ENCODE measurements around the gene MORN4. TPM values are rescaled to one million over a fixed set of nuclear protein-coding genes. Genes with fewer than 3 reads are reported as not detected.

Gene MORN4
- total and polyA plus RNA-seq, 4 donors = 1.4 to 8.8 (median 5.6) TPM

DNA sequence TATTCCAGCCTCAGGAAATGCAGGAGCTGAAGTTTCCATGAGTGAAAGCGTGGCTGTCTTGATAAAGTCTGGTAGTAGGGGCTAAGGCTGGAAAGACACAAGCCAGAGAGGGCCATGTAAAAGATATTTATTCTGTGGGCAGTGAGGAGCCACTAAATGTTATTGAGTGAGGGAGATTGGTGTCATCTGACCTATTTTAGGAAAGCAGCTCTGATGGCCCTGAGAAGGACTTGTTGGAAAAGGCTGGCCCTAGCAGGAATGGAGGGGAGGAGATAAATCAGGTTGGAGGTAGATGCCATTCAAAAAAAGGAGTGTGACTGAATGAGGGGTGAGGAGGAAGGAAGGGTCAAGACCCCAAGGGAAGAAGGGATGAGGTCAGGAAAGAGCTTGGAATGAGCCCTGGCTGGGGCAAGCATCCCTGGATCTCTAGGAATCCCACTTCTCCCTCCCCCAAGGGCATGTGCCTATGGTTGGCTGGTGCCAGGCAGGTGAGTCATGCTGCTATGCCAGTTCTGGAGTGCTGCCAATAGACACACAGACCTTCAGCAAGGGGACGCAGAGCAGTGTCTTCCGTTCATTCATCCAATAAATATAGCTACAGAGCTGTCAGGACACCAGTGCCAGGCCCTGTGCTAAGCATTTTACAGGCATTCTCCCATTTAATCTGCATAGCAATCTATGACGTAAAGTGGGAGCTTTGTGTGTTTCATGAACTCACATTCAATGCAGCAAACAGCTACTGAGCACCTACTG lies 58.8 kb downstream of the MORN4 start:
- DNase-seq = peak; percentile 70 to 89
- Histone ChIP-seq H3K4me1 (ENCODE audit: control insufficient read depth in 1 of 2, insufficient read depth in 2 of 2, low read length in 2 of 2) (no peaks in the 10 kb centered on the region), H3K4me3 (ENCODE audit: low read length in 2 of 2) (no peak overlapping the region), H3K27ac (ENCODE audit: low read depth in 1 of 2, low read length in 2 of 2) (peak overlapping the region in 1 of 2 donors; percentile 75), H3K9me3 (ENCODE audit: control insufficient read depth, low read length) (no peaks in the 10 kb centered on the region), H3K27me3 (ENCODE audit: control insufficient read depth in 1 of 2, insufficient read depth in 2 of 2, low read length in 1 of 2) (no peaks in the 10 kb centered on the region), H3K36me3 (ENCODE audit: control insufficient read depth in 1 of 2, insufficient read depth in 2 of 2, low read length in 1 of 2) (peaks cover 2 to 6% of the 10 kb centered on the region in 2 donors)
- WGBS, 2 donors = 28 to 29% methylated on average over 4 of the region's 4 CpGs
- peak; percentile 23 for ATAC-seq (ENCODE audit: low FRiP score)
- intact Hi-C loops (cut with DNase I) = loop anchor here in 1 of 2 donors (1.0 kb wide), 1 partner anchor 22 kb away; no protein-coding TSS in a partner anchor

GRCh38 chr10:97573672-97574071 lies 59.6 kb downstream of the MORN4 start:
- intact Hi-C loops (cut with DNase I) = loop anchor here (1.0 to 2.0 kb wide), 2 partner anchors 23 to 37 kb away; no protein-coding TSS in a partner anchor
- WGBS, 2 donors = 75 to 76% methylated on average over 2 of the region's 2 CpGs
- Histone ChIP-seq H3K36me3 (ENCODE audit: control insufficient read depth in 1 of 2, insufficient read depth in 2 of 2, low read length in 1 of 2) (peaks cover 2 to 6% of the 10 kb centered on the region in 2 donors), H3K9me3 (ENCODE audit: control insufficient read depth, low read length) (no peaks in the 10 kb centered on the region), H3K27me3 (ENCODE audit: control insufficient read depth in 1 of 2, insufficient read depth in 2 of 2, low read length in 1 of 2) (no peaks in the 10 kb centered on the region), H3K27ac (ENCODE audit: low read depth in 1 of 2, low read length in 2 of 2) (no peak overlapping the region), H3K4me3 (ENCODE audit: low read length in 2 of 2) (no peak overlapping the region), H3K4me1 (ENCODE audit: control insufficient read depth in 1 of 2, insufficient read depth in 2 of 2, low read length in 2 of 2) (no peaks in the 10 kb centered on the region)
- ATAC-seq (ENCODE audit: low FRiP score) = no peak
- DNase-seq = peak in 1 of 2 donors; percentile 21

- 96 to 97% methylated on average over 2 of the region's 2 CpGs for WGBS, 2 donors
- intact Hi-C loops (cut with DNase I) = loop anchor here in 1 of 2 donors (2.0 kb wide), 1 partner anchor 38 kb away; no protein-coding TSS in a partner anchor
- Histone ChIP-seq H3K27me3 (ENCODE audit: control insufficient read depth in 1 of 2, insufficient read depth in 2 of 2, low read length in 1 of 2) (no peaks in the 10 kb centered on the region), H3K36me3 (ENCODE audit: control insufficient read depth in 1 of 2, insufficient read depth in 2 of 2, low read length in 1 of 2) (peaks cover 2 to 6% of the 10 kb centered on the region in 2 donors), H3K27ac (ENCODE audit: low read depth in 1 of 2, low read length in 2 of 2) (no peak overlapping the region), H3K9me3 (ENCODE audit: control insufficient read depth, low read length) (no peaks in the 10 kb centered on the region), H3K4me3 (ENCODE audit: low read length in 2 of 2) (no peak overlapping the region), H3K4me1 (ENCODE audit: control insufficient read depth in 1 of 2, insufficient read depth in 2 of 2, low read length in 2 of 2) (no peaks in the 10 kb centered on the region)
- DNase-seq = peak in 1 of 2 donors; percentile 31
- ATAC-seq (ENCODE audit: low FRiP score) = no peak
Measured at GRCh38 chr10:97573021-97573420, 60.3 kb downstream of the MORN4 start.

DNA sequence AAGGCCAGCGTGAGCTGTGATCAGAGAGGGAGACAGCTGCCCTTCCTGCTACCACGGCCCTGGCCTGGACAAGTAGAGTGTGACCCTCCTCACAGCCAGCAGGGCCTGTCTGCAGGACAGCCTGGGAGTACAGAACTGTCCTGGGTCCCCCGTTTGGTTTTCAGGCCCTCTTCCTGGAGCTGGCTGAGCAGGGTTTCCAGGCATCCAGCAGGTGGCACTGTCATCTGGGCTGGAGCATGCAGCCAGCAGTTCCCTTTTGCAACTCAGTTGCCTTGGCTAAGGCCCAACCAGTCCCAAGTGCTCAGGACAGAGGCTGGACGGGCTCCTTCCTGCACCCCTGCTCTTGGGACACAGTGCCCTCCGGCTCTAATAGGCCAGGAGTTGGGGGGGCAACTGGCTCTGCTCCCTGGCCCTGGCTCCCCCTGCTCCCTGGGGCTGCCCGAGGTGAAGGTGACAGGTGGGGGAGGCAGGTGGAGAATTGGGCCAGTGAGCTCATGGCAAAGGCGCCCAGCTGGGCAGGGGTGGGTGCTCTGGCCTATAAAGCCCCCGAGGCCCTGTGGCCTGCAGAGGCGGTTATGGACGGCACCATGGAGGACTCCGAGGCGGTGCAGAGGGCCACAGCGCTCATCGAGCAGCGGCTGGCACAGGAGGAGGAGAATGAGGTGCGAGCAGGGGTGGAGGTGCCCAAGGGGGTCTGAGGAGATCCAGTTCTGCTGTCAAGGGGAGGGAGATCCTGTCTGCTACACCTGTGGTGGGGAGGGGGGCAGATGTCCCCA lies 60.9 kb downstream of the MORN4 start, which contains the start of gene ANKRD2:
ANKRD2 (plus strand) TSS at position 566 of the 776 bp plus-strand sequence; CDS start at position 576, 10 bp downstream.
- H3K9me3 ChIP-seq (ENCODE audit: control insufficient read depth, low read length) = no peaks in the 10 kb centered on the region
- no peaks in the 10 kb centered on the region for H3K27me3 ChIP-seq (ENCODE audit: control insufficient read depth in 1 of 2, insufficient read depth in 2 of 2, low read length in 1 of 2)
- H3K4me3 ChIP-seq (ENCODE audit: low read length in 2 of 2) = no peak within 1 kb of the TSS
- peaks cover 2 to 6% of the 10 kb centered on the region in 2 donors for H3K36me3 ChIP-seq (ENCODE audit: control insufficient read depth in 1 of 2, insufficient read depth in 2 of 2, low read length in 1 of 2)
- DNase-seq (peak; percentile 90 to 93), ATAC-seq (ENCODE audit: low FRiP score) (peak; percentile 87)
- 68 to 70% methylated on average over 16 of the region's 16 CpGs for WGBS, 2 donors
- no peak within 1 kb of the TSS for H3K27ac ChIP-seq (ENCODE audit: low read depth in 1 of 2, low read length in 2 of 2)
- intact Hi-C loops (cut with DNase I) = loop anchor here (1.0 to 2.0 kb wide), 2 partner anchors 38 to 39 kb away; no protein-coding TSS in a partner anchor
- no peaks in the 10 kb centered on the region for H3K4me1 ChIP-seq (ENCODE audit: control insufficient read depth in 1 of 2, insufficient read depth in 2 of 2, low read length in 2 of 2)

GRCh38 chr10:97571622-97572021 lies 61.7 kb downstream of the MORN4 start:
- intact Hi-C loops (cut with DNase I) = loop anchor here (1.0 to 2.0 kb wide), 2 partner anchors 39 to 40 kb away; no protein-coding TSS in a partner anchor
- Histone ChIP-seq H3K4me1 (ENCODE audit: control insufficient read depth in 1 of 2, insufficient read depth in 2 of 2, low read length in 2 of 2) (no peaks in the 10 kb centered on the region), H3K27ac (ENCODE audit: low read depth in 1 of 2, low read length in 2 of 2) (no peak overlapping the region), H3K9me3 (ENCODE audit: control insufficient read depth, low read length) (no peaks in the 10 kb centered on the region), H3K36me3 (ENCODE audit: control insufficient read depth in 1 of 2, insufficient read depth in 2 of 2, low read length in 1 of 2) (peaks cover 2 to 6% of the 10 kb centered on the region in 2 donors), H3K4me3 (ENCODE audit: low read length in 2 of 2) (no peak overlapping the region), H3K27me3 (ENCODE audit: control insufficient read depth in 1 of 2, insufficient read depth in 2 of 2, low read length in 1 of 2) (no peaks in the 10 kb centered on the region)
- DNase-seq (peak in 1 of 2 donors; percentile 41), ATAC-seq (ENCODE audit: low FRiP score) (no peak)
- 79 to 90% methylated on average over 3 of the region's 3 CpGs for WGBS, 2 donors

GRCh38 chr10:97570789-97571471 lies 62.4 kb downstream of the MORN4 start:
- Histone ChIP-seq H3K4me1 (ENCODE audit: control insufficient read depth in 1 of 2, insufficient read depth in 2 of 2, low read length in 2 of 2) (no peaks in the 10 kb centered on the region), H3K4me3 (ENCODE audit: low read length in 2 of 2) (no peak overlapping the region), H3K36me3 (ENCODE audit: control insufficient read depth in 1 of 2, insufficient read depth in 2 of 2, low read length in 1 of 2) (peaks cover 2 to 6% of the 10 kb centered on the region in 2 donors), H3K27ac (ENCODE audit: low read depth in 1 of 2, low read length in 2 of 2) (no peak overlapping the region), H3K27me3 (ENCODE audit: control insufficient read depth in 1 of 2, insufficient read depth in 2 of 2, low read length in 1 of 2) (no peaks in the 10 kb centered on the region), H3K9me3 (ENCODE audit: control insufficient read depth, low read length) (no peaks in the 10 kb centered on the region)
- intact Hi-C loops (cut with DNase I) = no loop called here
- ATAC-seq (ENCODE audit: low FRiP score) (peak; percentile 19), DNase-seq (peak in 1 of 2 donors; percentile 72)
- WGBS, 2 donors = 66 to 68% methylated on average over 5 of the region's 5 CpGs

- no peak for ATAC-seq (ENCODE audit: low FRiP score)
- Histone ChIP-seq H3K9me3 (ENCODE audit: control insufficient read depth, low read length) (no peaks in the 10 kb centered on the region), H3K4me3 (ENCODE audit: low read length in 2 of 2) (no peak overlapping the region), H3K36me3 (ENCODE audit: control insufficient read depth in 1 of 2, insufficient read depth in 2 of 2, low read length in 1 of 2) (peaks cover 2 to 6% of the 10 kb centered on the region in 2 donors), H3K27ac (ENCODE audit: low read depth in 1 of 2, low read length in 2 of 2) (no peak overlapping the region), H3K27me3 (ENCODE audit: control insufficient read depth in 1 of 2, insufficient read depth in 2 of 2, low read length in 1 of 2) (no peaks in the 10 kb centered on the region), H3K4me1 (ENCODE audit: control insufficient read depth in 1 of 2, insufficient read depth in 2 of 2, low read length in 2 of 2) (no peaks in the 10 kb centered on the region)
- peak in 1 of 2 donors; percentile 65 for DNase-seq
- WGBS, 2 donors = 87 to 92% methylated on average over 33 of the region's 33 CpGs
- intact Hi-C loops (cut with DNase I) = no loop called here
Measured at GRCh38 chr10:97570146-97570788, 63.0 kb downstream of the MORN4 start.

- Histone ChIP-seq H3K36me3 (ENCODE audit: control insufficient read depth in 1 of 2, insufficient read depth in 2 of 2, low read length in 1 of 2) (peaks cover 2 to 6% of the 10 kb centered on the region in 2 donors), H3K4me3 (ENCODE audit: low read length in 2 of 2) (no peak overlapping the region), H3K9me3 (ENCODE audit: control insufficient read depth, low read length) (no peaks in the 10 kb centered on the region), H3K27me3 (ENCODE audit: control insufficient read depth in 1 of 2, insufficient read depth in 2 of 2, low read length in 1 of 2) (no peaks in the 10 kb centered on the region), H3K4me1 (ENCODE audit: control insufficient read depth in 1 of 2, insufficient read depth in 2 of 2, low read length in 2 of 2) (peaks cover 0 to 3% of the 10 kb centered on the region in 2 donors), H3K27ac (ENCODE audit: low read depth in 1 of 2, low read length in 2 of 2) (no peak overlapping the region)
- intact Hi-C loops (cut with DNase I) = no loop called here
- ATAC-seq (ENCODE audit: low FRiP score) (no peak), DNase-seq (peak in 1 of 2 donors; percentile 46)
- 94 to 95% methylated on average over 15 of the region's 15 CpGs for WGBS, 2 donors
Measured at GRCh38 chr10:97567891-97568290, 65.4 kb downstream of the MORN4 start.
